B cell (primary cell): ENCODE measurements around the gene IGSF8. TPM values are rescaled to one million over a fixed set of nuclear protein-coding genes. Genes with fewer than 3 reads are reported as not detected.
A peak's percentile ranks its signal among the peaks of the same experiment; 100 is the strongest.

Experiments used
- ATAC-seq: fragments of 200-7000 bp; cut with Tn5 transposase; one replicate; pipeline ENCODE4 v1.10.0; 2021; ENCODE audit warnings: low read depth, mild to moderate bottlenecking, moderate number of reproducible peaks, moderate library complexity
- CTCF ChIA-PET: fragments of 350-600 bp; sonication (Branson Sonifier 250); formaldehyde crosslinking; loops from one replicate; lab custom pipeline; 2021; ENCODE audit warnings: antibody characterized with exemption, inconsistent platforms; lab: Charles Lee
- POLR2A ChIA-PET: fragments of 350-600 bp; sonication (Branson Sonifier 250); formaldehyde crosslinking; loops from one replicate; lab custom pipeline; 2021; ENCODE audit warnings: antibody characterized with exemption; lab: Charles Lee
- DNase-seq: peaks from one replicate; pipeline ENCODE4 v3.0.0; 2013
- H2AFZ ChIP-seq: 2 replicates; pipeline ENCODE4 v1.6.1; 2012; ENCODE audit warnings: mild to moderate bottlenecking, low read depth, low read length; ENCODE audit not compliant: insufficient read depth, poor library complexity, severe bottlenecking
- H3K27ac ChIP-seq, 2 donors: 1 replicate in 1 of 2; 2 replicates in 1 of 2; pipeline ENCODE4 v1.5.1; 2012 to 2013; ENCODE audit warnings: low read length in 2 of 2, mild to moderate bottlenecking in 2 of 2, moderate library complexity in 1 of 2
- H3K27me3 ChIP-seq, 4 experiments: fragments of 200-600 bp in 1 of 4; sonication (generic) in 1 of 4; replicated peaks in 1 of 4; 1 replicate in 2 of 4; 2 replicates in 2 of 4; pipeline versions ENCODE4 v1.6.1 to v1.7.0; 2013 to 2016; ENCODE audit warnings: low read length in 3 of 4, mild to moderate bottlenecking in 2 of 4, mixed read lengths in 1 of 4, moderate library complexity in 1 of 4; ENCODE audit not compliant: insufficient read depth in 4 of 4, control insufficient read depth in 3 of 4; ENCODE audit errors: control extremely low read depth in 1 of 4
- H3K36me3 ChIP-seq, 2 experiments: replicated peaks in 1 of 2; 1 replicate in 1 of 2; 2 replicates in 1 of 2; pipeline versions ENCODE4 v1.6.1 to v1.7.1; 2013; ENCODE audit warnings: low read length in 1 of 2; ENCODE audit not compliant: insufficient read depth in 2 of 2, control insufficient read depth in 1 of 2; ENCODE audit errors: control extremely low read depth in 1 of 2, extremely low read depth in 1 of 2
- H3K4me1 ChIP-seq, 2 donors: fragments of 200-600 bp in 1 of 2; sonication (generic) in 1 of 2; 1 replicate in 1 of 2; 2 replicates in 1 of 2; pipeline versions ENCODE4 v1.5.1 to v1.6.1; 2013 to 2017; ENCODE audit warnings: low read length in 2 of 2; ENCODE audit not compliant: control insufficient read depth in 2 of 2, insufficient read depth in 2 of 2
- H3K4me2 ChIP-seq: replicated peaks from 2 replicates; pipeline ENCODE3; 2012; ENCODE audit warnings: mild to moderate bottlenecking, low read depth, low read length; ENCODE audit not compliant: poor library complexity, severe bottlenecking
- H3K4me3 ChIP-seq, 5 experiments: fragments of 200-600 bp in 1 of 5; sonication (generic) in 1 of 5; 1 replicate in 3 of 5; 2 replicates in 2 of 5; pipeline versions ENCODE4 v1.5.1 to v1.7.0; 2011 to 2016; ENCODE audit warnings: low read length in 4 of 5, mild to moderate bottlenecking in 4 of 5, low read depth in 2 of 5, control low read depth in 1 of 5, moderate library complexity in 1 of 5; ENCODE audit not compliant: insufficient read depth in 1 of 5; ENCODE audit errors: control extremely low read depth in 1 of 5, extremely low read depth in 1 of 5
- H3K79me2 ChIP-seq: fragments of 200-600 bp; sonication (generic); one replicate; pipeline ENCODE4 v1.6.0; 2016; ENCODE audit warnings: low read length; ENCODE audit not compliant: control insufficient read depth, insufficient read depth
- H3K9ac ChIP-seq: fragments of 200-600 bp; sonication (generic); 2 replicates; pipeline ENCODE4 v1.6.1; 2017; ENCODE audit warnings: mild to moderate bottlenecking, low read length, moderate library complexity
- H3K9me3 ChIP-seq, 3 donors: one replicate each; pipeline versions ENCODE4 v1.6.1 to v1.7.1; 2013; ENCODE audit warnings: low read length in 2 of 3; ENCODE audit not compliant: control insufficient read depth in 2 of 3, insufficient read depth in 1 of 3; ENCODE audit errors: control extremely low read depth in 1 of 3
- H4K20me1 ChIP-seq: 2 replicates; pipeline ENCODE4 v1.6.0; 2012; ENCODE audit warnings: mild to moderate bottlenecking, low read length; ENCODE audit not compliant: insufficient read depth, control insufficient read depth, poor library complexity, severe bottlenecking
- H3K27ac Mint-ChIP-seq: one replicate; pipeline ENCODE4 v1.8.0; 2021; ENCODE audit warnings: mixed read lengths
- H3K27me3 Mint-ChIP-seq: one replicate; pipeline ENCODE4 v1.8.0; 2021; ENCODE audit warnings: mixed read lengths
- H3K4me1 Mint-ChIP-seq: one replicate; pipeline ENCODE4 v1.8.0; 2021; ENCODE audit warnings: mixed read lengths
- H3K4me3 Mint-ChIP-seq: one replicate; pipeline ENCODE4 v1.8.0; 2021; ENCODE audit warnings: mixed read lengths
- H3K9me3 Mint-ChIP-seq: one replicate; pipeline ENCODE4 v1.8.0; 2022; ENCODE audit warnings: mixed read lengths; ENCODE audit not compliant: insufficient read depth
- CTCF ChIP-seq: fragments of 200-600 bp; IDR thresholded peaks from one replicate; pipeline ENCODE4 v1.8.0; 2022; ENCODE audit warnings: antibody characterized with exemption, mild to moderate bottlenecking
- EZH2 ChIP-seq: IDR thresholded peaks from 2 replicates; pipeline ENCODE4 v1.6.1; 2012; ENCODE audit warnings: borderline replicate concordance, low read depth, mild to moderate bottlenecking, moderate library complexity, low read length; ENCODE audit not compliant: insufficient read depth, poor library complexity, severe bottlenecking
- WGBS: methylation state at CpG from one replicate; pipeline ENCODE4 v1.1.5; 2013; ENCODE audit warnings: missing lambda C conversion rate; ENCODE audit not compliant: insufficient coverage; 5-methylcytosine and 5-hydroxymethylcytosine counted together
- intact Hi-C: fragments of 100-400 bp; cut with micrococcal nuclease; formaldehyde crosslinking; loops from one replicate; pipeline ENCODE4 v1.10.0; 2022
- polyA plus RNA-seq: library from polyadenylated mRNA; depleted of rRNA; stranded (reverse); fragments of >200 nt; gene quantifications from 2 replicates; pipeline ENCODE4 v1.2.3, GENCODE V29; 2012
- total RNA-seq, 2 donors: library from RNA; stranded (reverse); fragments of 120-200 nt in 1 of 2; gene quantifications; 1 replicate in 1 of 2; 2 replicates in 1 of 2; pipeline versions ENCODE4 v1.2.3 to v1.2.4, GENCODE V29; 2013 to 2022

Gene IGSF8
- total and polyA plus RNA-seq, 2 donors (not counting 1 experiment from before 2014, with no cell fraction given): 37.2 to 56.0 TPM

- no peaks in the 10 kb centered on the region for H3K27me3 ChIP-seq
- H3K27ac ChIP-seq: no peak overlapping the region
- no peaks in the 10 kb centered on the region for H3K27me3 Mint-ChIP-seq
- no peak overlapping the region for H3K4me2 ChIP-seq
- DNase-seq: no peak
- CTCF ChIA-PET: no interaction called here
- H3K27ac Mint-ChIP-seq: no peak overlapping the region
- H3K4me1 ChIP-seq: no peaks in the 10 kb centered on the region
- WGBS: 100% methylated on average over 1 of the region's 3 CpGs
- no peak overlapping the region for H3K4me3 ChIP-seq
- H3K36me3 ChIP-seq: peaks cover 3 to 71% of the 10 kb centered on the region in 2 experiments
- H3K79me2 ChIP-seq: peaks cover 3% of the 10 kb centered on the region
- H3K4me3 Mint-ChIP-seq: no peak overlapping the region
- no peak for TF ChIP-seq CTCF
- TF ChIP-seq EZH2: no peak
- POLR2A ChIA-PET: no interaction called here
- H4K20me1 ChIP-seq: peaks cover 41% of the 10 kb centered on the region
- peaks cover 3% of the 10 kb centered on the region for H3K4me1 Mint-ChIP-seq
- intact Hi-C loops: loop anchor here (10.0 kb wide), 1 partner anchor 1305 kb away; no protein-coding TSS in a partner anchor
- no peak overlapping the region for H3K9ac ChIP-seq
- no peaks in the 10 kb centered on the region for H3K9me3 Mint-ChIP-seq
- H3K9me3 ChIP-seq: no peaks in the 10 kb centered on the region
- no peak overlapping the region for H2AFZ ChIP-seq
- no peak for ATAC-seq
These were observed 8.5 kb downstream of the IGSF8 start for GRCh38 chr1:160089883-160090282.

GRCh38 chr1:160087118-160087662 is 11.2 kb downstream of the IGSF8 start:
- POLR2A ChIA-PET: interaction anchor here (0.9 kb wide), 1 partner anchor 11 kb away, joined by 3 read pairs; the partner anchor contains the start of gene IGSF8
- TF ChIP-seq CTCF (no peak), EZH2 (no peak)
- H2AFZ ChIP-seq: no peak overlapping the region
- intact Hi-C loops: no loop called here
- H3K9me3 ChIP-seq: peaks cover 0 to 4% (median 0%) of the 10 kb centered on the region in 3 donors
- H3K4me2 ChIP-seq: no peak overlapping the region
- Mint-ChIP-seq H3K4me3 (no peak overlapping the region), H3K27ac (peak overlapping the region; percentile 34), H3K27me3 (peaks cover 10% of the 10 kb centered on the region), H3K4me1 (peaks cover 12% of the 10 kb centered on the region), H3K9me3 (no peaks in the 10 kb centered on the region)
- H3K79me2 ChIP-seq: no peaks in the 10 kb centered on the region
- DNase-seq (no peak), ATAC-seq (no peak)
- H3K27me3 ChIP-seq: peaks cover 0 to 12% (median 8%) of the 10 kb centered on the region in 4 experiments
- CTCF ChIA-PET: interaction anchor here (0.7 to 8.9 kb wide), 15 partner anchors 9 to 289 kb away, joined by 3 to 112 read pairs (median 22); partner anchors contain the start of genes IGSF8, KCNJ10 and PEX19
- H3K4me1 ChIP-seq: peaks cover 6 to 9% of the 10 kb centered on the region in 2 donors
- H4K20me1 ChIP-seq: peaks cover 15% of the 10 kb centered on the region
- WGBS: over 99% methylated on average over 9 of the region's 12 CpGs
- no peak overlapping the region for H3K4me3 ChIP-seq
- no peak overlapping the region for H3K9ac ChIP-seq
- H3K27ac ChIP-seq: no peak overlapping the region
- H3K36me3 ChIP-seq: peaks cover 0 to 46% of the 10 kb centered on the region in 2 experiments
